ENCODE measurements around the gene SPDL1.

The SPDL1 gene

DNA sequence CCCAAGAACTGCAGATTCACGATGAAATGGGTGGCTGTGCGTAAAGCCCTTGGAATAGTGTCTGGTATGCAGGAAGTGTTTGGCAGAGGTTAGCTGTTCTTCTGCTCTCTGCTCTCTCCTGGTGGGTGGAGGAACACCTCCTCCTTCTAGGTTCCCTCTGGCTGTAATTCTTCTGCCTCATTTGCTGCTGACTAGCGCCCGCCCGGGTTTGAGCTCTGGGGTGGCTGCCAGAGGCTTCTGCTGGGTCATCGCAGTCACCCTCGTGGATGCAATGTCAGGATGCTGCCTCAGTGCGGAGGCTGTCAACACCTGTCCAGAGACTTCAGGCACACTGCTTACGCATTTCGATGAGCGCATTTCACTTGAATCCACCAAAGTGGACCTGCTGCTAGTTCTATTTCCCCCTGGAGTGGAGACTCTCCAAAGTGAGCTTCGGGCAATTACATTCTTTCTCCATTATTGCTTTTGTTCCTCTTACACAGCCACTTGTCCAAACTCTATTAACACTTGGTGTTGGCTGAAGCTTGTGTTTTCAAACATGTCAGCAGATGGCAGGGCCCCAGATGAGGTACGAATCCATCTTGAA is 65.2 kb downstream of the SPDL1 start:
- TF ChIP-seq, protein P1, sequence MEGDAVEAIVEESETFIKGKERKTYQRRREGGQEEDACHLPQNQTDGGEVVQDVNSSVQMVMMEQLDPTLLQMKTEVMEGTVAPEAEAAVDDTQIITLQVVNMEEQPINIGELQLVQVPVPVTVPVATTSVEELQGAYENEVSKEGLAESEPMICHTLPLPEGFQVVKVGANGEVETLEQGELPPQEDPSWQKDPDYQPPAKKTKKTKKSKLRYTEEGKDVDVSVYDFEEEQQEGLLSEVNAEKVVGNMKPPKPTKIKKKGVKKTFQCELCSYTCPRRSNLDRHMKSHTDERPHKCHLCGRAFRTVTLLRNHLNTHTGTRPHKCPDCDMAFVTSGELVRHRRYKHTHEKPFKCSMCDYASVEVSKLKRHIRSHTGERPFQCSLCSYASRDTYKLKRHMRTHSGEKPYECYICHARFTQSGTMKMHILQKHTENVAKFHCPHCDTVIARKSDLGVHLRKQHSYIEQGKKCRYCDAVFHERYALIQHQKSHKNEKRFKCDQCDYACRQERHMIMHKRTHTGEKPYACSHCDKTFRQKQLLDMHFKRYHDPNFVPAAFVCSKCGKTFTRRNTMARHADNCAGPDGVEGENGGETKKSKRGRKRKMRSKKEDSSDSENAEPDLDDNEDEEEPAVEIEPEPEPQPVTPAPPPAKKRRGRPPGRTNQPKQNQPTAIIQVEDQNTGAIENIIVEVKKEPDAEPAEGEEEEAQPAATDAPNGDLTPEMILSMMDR (IDR thresholded peaks at IDR 0.05; ENCODE audit: insufficient read depth, low read depth, low read length, missing control alignments), result no peak
- H3K4me3 ChIP-seq (ENCODE audit: low read length), result no peak overlapping the region

DNA sequence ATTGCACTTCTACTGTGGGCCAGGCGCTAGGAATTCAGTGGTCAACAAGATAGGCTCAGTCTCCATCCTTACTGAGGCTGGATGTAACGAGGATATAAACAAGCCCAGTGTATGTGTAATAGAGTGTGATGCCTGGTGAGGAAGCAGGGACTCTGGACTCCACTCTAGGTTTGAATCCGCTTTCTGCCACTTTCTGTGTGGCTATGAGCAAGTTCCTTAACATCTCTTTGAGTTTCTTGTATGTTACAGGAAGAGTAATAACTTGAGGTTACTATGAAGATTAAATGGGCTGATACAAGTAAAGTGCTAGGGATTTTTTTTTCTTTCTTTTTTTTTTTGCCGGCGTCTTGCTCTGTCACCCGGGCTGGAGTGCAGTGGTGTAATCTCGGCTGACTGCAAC is 65.9 kb downstream of the SPDL1 start:
- TF ChIP-seq, protein P1 (IDR thresholded peaks at IDR 0.05; ENCODE audit: insufficient read depth, low read depth, low read length, missing control alignments), result no peak
- DNase-seq (ENCODE audit: low read depth), result no peak
- H3K4me3 ChIP-seq (ENCODE audit: low read length), result no peak overlapping the region

More for the DNA sequence above, 65.2 kb downstream of the SPDL1 start:
- DNase-seq (ENCODE audit: low read depth), result no peak

DNA sequence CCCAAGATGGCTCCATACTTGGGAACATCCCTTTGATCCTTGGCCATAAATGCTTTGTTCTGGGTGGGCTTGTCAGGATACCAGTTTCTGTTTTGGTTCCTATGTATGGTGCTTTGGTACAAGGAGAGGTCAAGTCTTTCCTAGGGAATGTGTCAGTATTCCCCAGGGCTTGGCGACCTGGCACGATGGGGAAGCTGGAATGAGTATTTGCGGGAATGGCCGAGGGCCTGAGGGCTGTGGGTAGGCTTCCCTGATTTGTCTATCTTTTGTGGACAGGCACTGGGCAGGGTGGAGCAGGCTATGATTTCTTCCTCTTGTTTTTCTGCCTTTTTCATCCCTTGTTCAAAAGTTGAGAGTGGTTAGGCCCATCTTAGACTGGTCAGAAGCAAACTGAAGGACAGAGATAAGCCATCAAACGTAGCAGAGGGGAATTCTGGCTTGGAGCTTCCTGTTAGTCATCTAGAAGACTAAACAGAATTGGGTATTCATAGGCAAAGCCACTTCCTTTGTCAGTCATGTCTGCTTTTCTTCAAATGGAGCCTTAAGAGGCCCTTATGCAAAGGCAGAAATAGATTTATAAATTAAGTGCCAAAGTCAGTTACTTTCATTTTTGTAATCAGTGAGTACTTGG is 67.2 kb downstream of the SPDL1 start:
- TF ChIP-seq, protein P1 (IDR thresholded peaks at IDR 0.05; ENCODE audit: insufficient read depth, low read depth, low read length, missing control alignments), result no peak
- H3K4me3 ChIP-seq (ENCODE audit: low read length), result no peak overlapping the region
- peak; percentile 51 for DNase-seq (ENCODE audit: low read depth)

DNA sequence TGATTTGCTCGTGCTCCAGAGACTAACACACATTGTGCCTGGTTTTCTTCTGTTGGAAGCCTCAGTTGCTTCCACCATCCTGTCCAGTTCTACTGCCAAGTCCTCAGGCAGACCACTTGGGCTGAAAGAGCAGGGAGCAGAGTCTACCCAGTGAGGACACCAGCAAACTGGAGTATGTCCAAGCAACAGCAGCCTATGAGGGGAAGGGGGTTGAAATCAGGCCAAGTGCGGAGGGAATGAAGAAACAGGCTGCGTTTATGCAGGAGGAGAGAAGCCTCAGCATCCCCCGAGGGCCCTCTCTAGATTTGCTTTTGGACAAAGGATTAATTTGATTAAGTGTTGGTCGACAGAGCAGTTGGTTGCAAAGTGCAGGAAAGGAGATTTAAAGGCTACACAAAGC is 68.0 kb downstream of the SPDL1 start:
- TF ChIP-seq, protein P1 (IDR thresholded peaks at IDR 0.05; ENCODE audit: insufficient read depth, low read depth, low read length, missing control alignments), result no peak
- no peak for DNase-seq (ENCODE audit: low read depth)
- H3K4me3 ChIP-seq (ENCODE audit: low read length), result no peak overlapping the region

DNA sequence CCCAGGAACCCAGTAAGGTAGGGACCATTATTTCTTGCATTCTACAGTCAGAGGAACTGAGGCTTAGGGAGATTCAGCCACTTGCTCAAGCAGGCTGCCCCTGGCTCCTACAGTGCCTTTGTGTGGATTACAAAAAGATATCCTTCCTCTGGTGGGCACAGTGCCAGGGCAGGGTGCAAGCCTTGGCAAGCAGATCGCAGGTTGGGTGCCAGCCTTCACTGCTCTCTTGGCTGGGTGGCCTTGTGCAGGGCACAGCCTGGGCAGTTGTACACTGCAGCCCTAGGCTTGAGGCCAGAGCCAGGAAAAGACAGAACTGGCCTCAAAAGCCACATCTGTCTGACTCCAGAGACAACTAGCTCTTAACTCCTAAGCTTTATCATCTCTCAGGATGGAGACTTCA is 68.5 kb downstream of the SPDL1 start:
- H3K4me3 ChIP-seq (ENCODE audit: low read length), result no peak overlapping the region
- DNase-seq (ENCODE audit: low read depth), result no peak
- TF ChIP-seq, protein P1 (IDR thresholded peaks at IDR 0.05; ENCODE audit: insufficient read depth, low read depth, low read length, missing control alignments), result no peak

DNA sequence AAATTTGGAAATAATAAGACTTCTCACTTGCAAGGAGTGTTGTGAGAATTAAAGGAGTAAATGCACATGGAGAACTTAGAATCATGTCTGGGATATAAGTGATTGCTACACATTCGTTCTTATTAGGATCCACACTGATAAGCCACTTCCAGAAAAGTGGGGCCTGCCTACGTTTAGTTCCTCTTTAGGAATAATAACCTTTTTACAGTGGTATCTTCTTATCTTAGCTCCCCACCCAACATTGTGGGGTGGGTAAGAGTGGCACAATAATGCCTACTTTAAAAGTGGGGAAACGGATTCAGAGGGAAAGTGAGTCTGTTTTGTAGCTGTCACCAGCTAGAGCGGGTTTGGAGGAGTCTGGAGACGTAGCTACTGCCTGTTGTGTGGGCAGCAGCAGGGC is 69.5 kb downstream of the SPDL1 start:
- no peak overlapping the region for H3K4me3 ChIP-seq (ENCODE audit: low read length)
- TF ChIP-seq, protein P1 (IDR thresholded peaks at IDR 0.05; ENCODE audit: insufficient read depth, low read depth, low read length, missing control alignments), result no peak
- no peak for DNase-seq (ENCODE audit: low read depth)
